B cell (primary cell): ENCODE results near the gene MACROH2A1.

Source experiments
- CTCF ChIP-seq: fragments of 200-600 bp; IDR thresholded peaks from one replicate; pipeline ENCODE4 v1.8.0; 2022; ENCODE audit warnings: antibody characterized with exemption, mild to moderate bottlenecking
- EZH2 ChIP-seq: IDR thresholded peaks from 2 replicates; pipeline ENCODE4 v1.6.1; 2012; ENCODE audit warnings: borderline replicate concordance, low read depth, mild to moderate bottlenecking, moderate library complexity, low read length; ENCODE audit not compliant: insufficient read depth, poor library complexity, severe bottlenecking

- TF ChIP-seq CTCF (no peak), EZH2 (no peak)
Observed at GRCh38 chr5:135441919-135442318, 42.9 kb upstream of the MACROH2A1 start.
